ENCODE data around the gene CTCF. TPM values are rescaled to one million over a fixed set of nuclear protein-coding genes. Genes with fewer than 3 reads are reported as not detected.

The CTCF gene
- total and polyA plus RNA-seq, 2 donors (not counting 3 experiments of a cell fraction or from before 2014, with no cell fraction given) = 20.7 to 40.0 TPM

DNA sequence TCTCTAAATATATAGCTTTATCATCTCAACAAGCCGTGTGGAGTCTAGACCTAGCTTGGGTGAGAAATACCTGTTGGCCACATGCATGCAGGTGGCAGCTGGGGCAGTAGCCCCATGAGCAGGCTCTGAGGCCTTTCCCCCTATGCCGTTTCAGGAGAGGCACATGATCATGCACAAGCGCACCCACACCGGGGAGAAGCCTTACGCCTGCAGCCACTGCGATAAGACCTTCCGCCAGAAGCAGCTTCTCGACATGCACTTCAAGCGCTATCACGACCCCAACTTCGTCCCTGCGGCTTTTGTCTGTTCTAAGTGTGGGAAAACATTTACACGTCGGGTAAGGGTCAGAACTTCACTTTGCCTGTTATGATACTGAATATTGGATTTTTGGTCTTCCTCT lies 65.9 kb downstream of the CTCF start:
- no peaks in the 10 kb centered on the region for H4K20me1 ChIP-seq (replicated peaks; ENCODE audit: control insufficient read depth, extremely low read depth, insufficient read depth, low read length)
- peaks cover 10 to 25% of the 10 kb centered on the region in 2 experiments for H3K36me3 ChIP-seq (ENCODE audit: control insufficient read depth in 2 of 2, extremely low read depth in 1 of 2, insufficient read depth in 2 of 2, low read length in 2 of 2)
- H3K9me1 ChIP-seq (replicated peaks; ENCODE audit: control insufficient read depth, extremely low read depth, insufficient read depth, low read length) = no peaks in the 10 kb centered on the region
- no peak overlapping the region for H2AFZ ChIP-seq (ENCODE audit: low read depth, low read length)
- no peaks in the 10 kb centered on the region for H3K27me3 ChIP-seq (ENCODE audit: control insufficient read depth in 2 of 2, insufficient read depth in 2 of 2, low read length in 2 of 2)
- no peak overlapping the region for H3K4me2 ChIP-seq (ENCODE audit: insufficient read depth, low read length)
- ChIA-PET CTCF (interaction anchor here (1.0 to 3.5 kb wide), 5 partner anchors 11 to 81 kb away, joined by 3 to 12 read pairs (median 4); no protein-coding TSS in a partner anchor), POLR2A (interaction anchor here (0.7 kb wide), 1 partner anchor 146 kb away, joined by 4 read pairs; no protein-coding TSS in a partner anchor)
- DNase-seq (ENCODE audit: low read depth, low spot score) (no peak), FAIRE-seq (no peak)
- H3K9ac ChIP-seq (replicated peaks; ENCODE audit: extremely low read depth, insufficient read depth, low read length) = no peak overlapping the region
- no peaks in the 10 kb centered on the region for H3K79me2 ChIP-seq (ENCODE audit: control insufficient read depth, insufficient read depth, low read length)
- no peaks in the 10 kb centered on the region for H3K4me1 ChIP-seq (ENCODE audit: control insufficient read depth, extremely low read depth, insufficient read depth, low read length)
- TF ChIP-seq POLR2A (IDR thresholded peaks at IDR 0.05; ENCODE audit: low read depth, low read length) (no peak), FOS (IDR thresholded peaks at IDR 0.05; ENCODE audit: borderline replicate concordance, insufficient read depth, low read length) (no peak)
- TF ChIP-seq, protein P1, sequence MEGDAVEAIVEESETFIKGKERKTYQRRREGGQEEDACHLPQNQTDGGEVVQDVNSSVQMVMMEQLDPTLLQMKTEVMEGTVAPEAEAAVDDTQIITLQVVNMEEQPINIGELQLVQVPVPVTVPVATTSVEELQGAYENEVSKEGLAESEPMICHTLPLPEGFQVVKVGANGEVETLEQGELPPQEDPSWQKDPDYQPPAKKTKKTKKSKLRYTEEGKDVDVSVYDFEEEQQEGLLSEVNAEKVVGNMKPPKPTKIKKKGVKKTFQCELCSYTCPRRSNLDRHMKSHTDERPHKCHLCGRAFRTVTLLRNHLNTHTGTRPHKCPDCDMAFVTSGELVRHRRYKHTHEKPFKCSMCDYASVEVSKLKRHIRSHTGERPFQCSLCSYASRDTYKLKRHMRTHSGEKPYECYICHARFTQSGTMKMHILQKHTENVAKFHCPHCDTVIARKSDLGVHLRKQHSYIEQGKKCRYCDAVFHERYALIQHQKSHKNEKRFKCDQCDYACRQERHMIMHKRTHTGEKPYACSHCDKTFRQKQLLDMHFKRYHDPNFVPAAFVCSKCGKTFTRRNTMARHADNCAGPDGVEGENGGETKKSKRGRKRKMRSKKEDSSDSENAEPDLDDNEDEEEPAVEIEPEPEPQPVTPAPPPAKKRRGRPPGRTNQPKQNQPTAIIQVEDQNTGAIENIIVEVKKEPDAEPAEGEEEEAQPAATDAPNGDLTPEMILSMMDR (IDR thresholded peaks at IDR 0.05; ENCODE audit: extremely low read depth in 1 of 2, insufficient read depth in 1 of 2, low read depth in 1 of 2, low read length in 2 of 2) = no peak
- TF ChIP-seq, protein P2, sequence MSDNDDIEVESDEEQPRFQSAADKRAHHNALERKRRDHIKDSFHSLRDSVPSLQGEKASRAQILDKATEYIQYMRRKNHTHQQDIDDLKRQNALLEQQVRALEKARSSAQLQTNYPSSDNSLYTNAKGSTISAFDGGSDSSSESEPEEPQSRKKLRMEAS (IDR thresholded peaks at IDR 0.05; ENCODE audit: insufficient read depth, insufficient read length) = no peak
- H3K27ac ChIP-seq (ENCODE audit: insufficient read depth, low read depth, low read length) = no peak overlapping the region
- no peaks in the 10 kb centered on the region for H3K9me3 ChIP-seq (replicated peaks; ENCODE audit: control insufficient read depth, insufficient read depth, low read length)
- H3K4me3 ChIP-seq (replicated peaks in 1 of 3; ENCODE audit: insufficient read depth in 1 of 3, low read depth in 1 of 3, low read length in 3 of 3) = no peak overlapping the region
- intact Hi-C loops (cut with micrococcal nuclease) (no loop called here), dilution Hi-C loops (cut with MboI; ENCODE audit: extremely low pct_ligation_motif_present, low sequenced_read_pairs) (no loop called here)
- no TSS peak for BruUV-seq (replicated peaks)

All from endothelial cell of umbilical vein (primary cell).